Middle frontal gyrus (tissue), 1 donor: ENCODE results near the gene OSBPL6.
"Not testable (repeated sequence)": the region's sequence is repeated elsewhere in the genome, so short reads cannot be mapped to it uniquely, and the experiment has no call there.

Source experiments
- DNase-seq: peaks from one replicate; pipeline ENCODE4 v3.0.0-alpha.2; 2015; ENCODE audit warnings: low spot score; ENCODE audit errors: extremely low spot score

The OSBPL6 gene

DNA sequence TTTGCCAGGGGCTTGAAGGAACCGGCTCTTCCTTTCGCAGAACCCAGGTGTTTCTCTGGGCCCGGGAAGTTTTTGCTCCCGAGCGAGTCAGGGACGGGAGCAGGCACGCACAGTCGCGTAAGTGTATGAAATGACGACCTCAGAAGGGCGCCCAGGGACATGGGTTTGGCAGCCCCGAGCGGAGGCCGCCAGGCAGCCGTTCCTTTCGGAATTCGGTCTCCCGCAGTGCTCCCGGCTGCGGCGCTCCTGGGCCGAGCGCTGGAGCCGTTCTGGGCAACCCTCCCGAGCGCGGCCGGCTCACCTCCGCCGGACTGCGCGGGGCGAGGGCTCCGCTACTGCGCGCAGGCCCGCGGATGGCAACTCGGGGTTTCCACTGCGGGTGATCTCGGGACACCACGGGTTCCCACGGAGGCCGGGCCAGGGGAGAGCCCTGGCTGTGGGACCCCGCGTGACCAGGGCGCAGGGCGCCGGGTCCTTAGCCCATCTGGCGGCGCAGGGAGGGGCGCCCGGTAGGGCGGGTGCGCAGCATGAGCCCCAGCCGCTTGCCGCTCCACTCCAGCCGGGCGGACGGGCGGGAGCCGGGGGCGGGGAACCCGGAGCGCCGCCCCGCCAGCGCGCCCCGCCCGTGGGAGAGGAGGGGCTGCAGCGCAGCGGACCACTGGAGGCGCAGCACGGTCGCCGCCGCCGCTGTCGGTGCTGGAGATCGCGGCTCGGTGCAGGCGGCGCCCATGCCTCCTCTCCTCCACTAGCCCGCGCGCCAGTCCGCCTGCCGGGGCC lies at the start of gene OSBPL6:
Gene OSBPL6, plus strand, starts transcription at position 690 of the 777 bp plus-strand sequence. CDS start 111,673 bp downstream, outside the sequence.
- DNase-seq, result peak; percentile 71

DNA sequence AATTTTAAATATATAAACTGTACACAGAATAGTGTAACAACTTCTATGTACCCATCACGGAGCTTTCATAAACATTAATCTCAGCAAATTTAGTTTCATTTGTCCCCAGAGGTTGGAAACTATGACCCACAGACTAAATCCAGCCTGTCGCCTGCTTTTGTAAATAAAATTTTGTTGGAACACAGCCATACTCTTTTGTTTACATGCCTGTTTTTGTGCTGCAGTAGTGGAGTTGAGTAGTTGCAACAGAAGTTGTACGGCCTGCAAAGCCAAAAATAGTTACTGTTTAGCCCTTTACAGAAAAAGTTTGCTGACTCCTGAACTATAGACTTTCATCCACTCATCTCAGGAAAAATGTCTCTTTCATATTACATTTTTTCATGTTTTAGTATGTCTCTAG lies 42.3 kb upstream of the OSBPL6 start:
- no peak for DNase-seq

DNA sequence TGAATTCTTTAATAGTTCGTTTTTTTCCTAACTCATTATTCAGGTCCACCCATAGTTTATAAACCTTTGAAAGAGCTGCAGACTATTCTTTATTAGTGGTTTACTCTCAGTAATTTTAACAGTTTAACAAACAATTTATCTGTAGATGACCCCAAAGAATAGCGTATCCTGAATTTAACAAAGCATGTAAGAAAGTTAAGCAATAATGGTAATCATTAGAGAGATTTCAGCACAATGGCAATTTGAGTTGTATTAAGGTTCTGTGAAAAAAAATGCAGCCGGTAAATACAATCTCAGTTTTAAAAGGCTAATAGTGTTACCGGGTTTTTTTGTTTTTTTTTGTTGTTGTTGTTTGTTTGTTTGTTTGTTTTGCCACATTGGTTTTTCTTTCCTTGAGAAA lies 41.8 kb upstream of the OSBPL6 start:
- no peak for DNase-seq

DNA sequence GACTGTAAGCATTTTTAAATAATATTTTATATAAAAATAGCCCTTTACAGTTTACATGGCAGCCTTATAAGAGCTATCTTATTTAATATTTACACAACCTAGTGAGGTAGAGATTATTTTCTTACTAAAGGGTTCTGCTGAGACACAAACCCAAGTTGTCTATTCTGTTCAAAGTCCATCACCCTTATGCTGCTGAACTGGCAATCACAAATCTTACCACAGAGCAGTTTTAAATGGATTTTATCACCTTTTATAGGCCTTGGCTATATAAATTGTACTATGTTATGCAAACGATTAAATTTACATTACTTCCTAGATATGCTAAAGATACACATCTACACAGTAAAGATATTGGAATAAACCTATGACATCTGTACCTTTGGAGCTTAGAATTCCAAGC lies 41.3 kb upstream of the OSBPL6 start:
- no peak for DNase-seq

DNA sequence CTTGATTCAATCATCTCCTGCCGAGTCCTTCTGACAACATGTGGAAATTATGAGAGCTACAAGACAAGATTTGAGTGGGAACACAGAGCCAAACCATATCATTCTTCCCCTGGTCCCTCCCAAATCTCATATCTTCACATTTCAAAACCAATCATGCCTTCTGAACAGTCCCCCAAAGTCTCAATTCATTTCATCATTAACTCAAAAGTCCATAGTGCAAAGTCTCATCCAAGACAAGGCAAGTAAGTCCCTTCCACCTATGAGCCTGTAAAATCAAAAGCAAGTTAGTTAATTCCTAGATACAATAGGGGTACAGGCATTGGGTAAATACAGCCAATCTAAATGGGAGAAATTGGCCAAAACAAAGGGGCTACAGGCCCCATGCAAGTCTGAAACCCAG lies 40.4 kb upstream of the OSBPL6 start:
- not testable (repeated sequence) for DNase-seq

DNA sequence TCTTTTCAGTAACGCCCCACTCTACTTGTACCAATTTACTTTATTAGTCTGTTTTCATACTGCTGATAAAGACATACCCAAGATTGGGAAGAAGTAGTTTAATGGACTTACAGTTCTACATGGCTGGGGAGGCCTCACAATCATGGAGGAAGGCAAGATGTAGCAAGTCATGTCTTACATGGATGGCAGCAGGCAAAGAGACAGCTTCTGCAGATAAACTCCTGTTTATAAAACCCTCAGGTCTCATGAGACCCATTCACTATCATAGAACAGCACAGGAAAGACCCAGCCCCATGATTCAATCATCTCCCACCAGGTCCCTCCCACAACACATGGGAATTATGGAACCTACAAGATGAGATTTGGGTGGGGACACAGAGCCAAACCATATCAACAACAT lies 38.8 kb upstream of the OSBPL6 start:
- no peak for DNase-seq

DNA sequence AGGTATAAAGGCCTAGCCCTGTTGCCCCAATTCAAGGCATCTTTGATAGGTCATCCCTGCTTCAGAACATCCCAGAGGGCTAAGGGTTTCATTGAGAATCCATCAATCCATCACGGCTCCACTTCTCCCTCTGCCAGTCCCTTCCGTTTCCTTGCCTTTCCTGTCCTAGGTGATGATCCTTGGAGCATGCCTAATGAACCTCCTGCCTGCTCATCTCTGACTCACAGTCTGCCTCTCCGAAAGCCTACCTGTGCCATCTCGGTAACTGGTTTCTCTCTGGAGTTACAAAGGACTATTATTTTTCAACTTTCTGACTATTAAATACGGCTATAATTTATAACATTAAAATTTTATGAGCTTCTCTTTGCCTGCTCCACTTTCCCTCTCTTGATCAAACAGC lies 36.7 kb upstream of the OSBPL6 start:
- DNase-seq, result no peak

DNA sequence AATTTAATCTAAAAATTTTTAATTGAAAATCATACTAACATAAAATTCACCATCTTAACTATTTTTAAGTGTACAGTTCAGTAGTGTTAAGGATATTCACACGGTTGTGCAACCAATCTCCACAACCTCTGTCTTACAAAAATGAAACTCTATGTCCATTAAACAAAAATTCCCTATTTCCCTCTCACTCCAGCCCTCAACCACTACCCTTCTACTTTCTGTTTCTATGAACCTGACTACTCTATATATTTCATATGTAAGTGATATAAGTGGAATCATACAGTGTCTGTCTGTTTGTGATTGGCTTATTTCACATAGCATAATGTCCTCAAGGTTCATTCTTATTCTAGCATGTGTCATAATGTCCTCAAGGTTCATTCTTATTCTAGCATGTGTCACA lies 34.3 kb upstream of the OSBPL6 start:
- no peak for DNase-seq

DNA sequence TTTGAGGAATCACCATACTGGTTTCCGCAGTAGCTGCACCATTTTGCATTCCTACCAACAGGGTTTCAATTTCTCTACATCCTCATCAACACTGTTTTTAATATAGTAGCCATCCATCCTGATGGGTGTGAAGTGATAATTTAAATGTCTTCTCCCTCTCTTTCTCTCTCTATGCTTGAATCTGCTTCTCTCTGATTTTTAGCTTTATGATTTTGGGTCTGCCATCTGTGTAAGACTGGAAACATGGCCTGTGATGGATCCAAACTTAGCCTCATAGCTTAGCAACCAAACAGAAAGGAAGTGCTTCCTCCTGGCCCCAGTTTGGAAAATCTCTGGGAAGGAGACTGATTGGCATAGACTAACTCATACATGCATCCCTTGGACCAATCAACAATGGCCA lies 33.7 kb upstream of the OSBPL6 start:
- DNase-seq, result no peak

DNA sequence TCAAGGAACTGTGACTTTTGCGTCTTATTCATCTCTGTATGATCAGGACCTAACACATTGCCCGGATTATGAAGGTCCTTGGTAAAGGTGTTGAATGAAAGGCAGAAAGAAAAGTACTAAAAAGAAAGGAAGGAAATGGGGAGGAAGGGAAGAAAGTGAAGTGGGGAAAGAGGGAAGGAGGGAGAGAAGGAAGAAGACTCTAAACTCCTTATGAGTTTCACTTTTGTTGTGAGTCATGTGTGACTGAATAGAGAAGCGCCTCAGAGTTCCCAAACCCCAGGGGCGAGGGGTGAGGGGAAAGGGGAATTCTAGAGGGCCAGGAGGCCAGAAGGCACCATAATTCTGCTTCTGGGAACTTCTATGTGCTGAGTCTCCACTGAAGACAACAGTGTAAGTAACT lies 30.9 kb upstream of the OSBPL6 start:
- DNase-seq, result no peak

DNA sequence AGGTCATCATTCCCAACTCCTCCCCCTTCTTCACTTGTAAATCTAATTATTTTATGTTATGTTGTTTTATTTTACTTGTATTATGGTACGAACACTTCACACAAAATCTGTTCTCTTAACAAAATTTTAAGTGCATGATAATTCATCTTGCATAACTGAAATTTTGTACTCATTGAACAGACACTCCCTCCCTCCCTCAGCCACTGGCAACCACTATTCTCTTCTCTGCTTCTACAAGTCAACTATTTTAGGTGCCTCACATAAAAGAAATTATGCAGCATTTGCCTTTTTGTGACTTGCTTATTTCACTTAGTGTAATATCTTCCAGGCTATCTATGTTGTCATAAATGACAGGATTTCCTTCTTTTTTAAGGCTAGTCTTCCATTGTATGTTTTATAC lies 30.4 kb upstream of the OSBPL6 start:
- no peak for DNase-seq

DNA sequence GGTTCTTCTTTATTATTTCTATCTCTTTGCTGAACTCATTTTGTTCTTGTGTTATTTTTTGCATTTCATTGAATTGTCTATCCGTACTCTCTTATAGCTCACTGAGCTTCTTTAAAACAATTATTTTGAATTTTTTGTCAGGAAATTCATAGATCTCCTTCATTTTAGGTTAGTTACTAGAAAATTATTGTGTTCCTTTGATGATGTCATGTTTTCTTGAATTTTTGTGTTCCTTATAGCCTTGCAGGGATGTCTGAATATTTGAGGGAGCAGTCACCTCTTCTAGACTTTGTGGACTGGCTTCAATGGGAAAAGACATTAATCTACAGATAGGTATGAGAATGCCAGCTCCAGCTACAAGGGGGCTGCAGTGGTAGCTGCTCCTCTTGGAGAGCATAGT lies 20.7 kb upstream of the OSBPL6 start:
- DNase-seq, result no peak

DNA sequence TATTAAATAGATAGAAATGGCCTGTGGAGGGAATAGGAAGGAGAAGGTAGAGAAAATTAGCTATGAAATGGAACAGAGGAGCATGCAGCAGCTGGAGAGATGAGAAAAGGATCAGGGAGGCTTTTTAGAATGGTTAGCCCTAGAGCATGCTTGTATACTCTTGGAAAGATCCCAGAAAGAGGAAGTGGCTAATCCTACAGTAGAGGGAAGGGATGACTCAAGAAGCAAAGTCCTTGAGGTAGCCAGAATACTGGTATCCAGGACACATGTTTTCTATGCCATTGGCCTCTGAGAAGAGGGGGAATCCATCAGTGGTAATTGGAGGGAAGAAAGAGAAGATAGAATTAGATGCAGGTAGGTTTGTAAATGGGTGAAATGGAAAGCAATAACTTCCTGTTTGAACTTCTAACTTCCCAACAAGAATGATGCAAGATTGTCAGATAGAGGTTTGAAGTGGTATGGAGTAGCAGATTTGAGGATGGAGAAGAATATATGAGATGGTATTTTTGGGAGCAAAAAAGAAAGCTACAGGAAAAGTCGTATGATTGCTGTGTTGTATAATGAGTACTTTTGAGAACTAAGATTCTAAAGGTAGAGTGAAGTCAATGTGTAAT lies 17.1 kb upstream of the OSBPL6 start:
- DNase-seq, result no peak

DNA sequence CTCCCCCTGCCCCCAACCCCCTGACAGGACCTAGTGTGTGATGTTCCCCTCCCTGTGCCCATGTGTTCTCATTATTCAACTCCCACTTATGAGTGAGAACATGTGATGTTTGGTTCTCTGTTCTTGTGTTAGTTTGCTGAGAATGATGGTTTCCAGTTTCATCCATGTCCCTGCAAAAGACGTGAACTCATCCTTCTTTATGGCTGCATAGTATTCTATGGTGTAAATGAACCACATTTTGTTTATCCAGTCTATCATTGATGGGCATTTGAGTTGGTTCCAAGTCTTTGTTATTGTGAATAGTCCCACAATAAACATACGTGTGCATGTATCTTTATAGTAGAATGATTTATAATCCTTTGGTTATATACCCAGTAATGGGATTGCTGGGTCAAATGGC lies 13.7 kb upstream of the OSBPL6 start:
- DNase-seq, result not testable (repeated sequence)

DNA sequence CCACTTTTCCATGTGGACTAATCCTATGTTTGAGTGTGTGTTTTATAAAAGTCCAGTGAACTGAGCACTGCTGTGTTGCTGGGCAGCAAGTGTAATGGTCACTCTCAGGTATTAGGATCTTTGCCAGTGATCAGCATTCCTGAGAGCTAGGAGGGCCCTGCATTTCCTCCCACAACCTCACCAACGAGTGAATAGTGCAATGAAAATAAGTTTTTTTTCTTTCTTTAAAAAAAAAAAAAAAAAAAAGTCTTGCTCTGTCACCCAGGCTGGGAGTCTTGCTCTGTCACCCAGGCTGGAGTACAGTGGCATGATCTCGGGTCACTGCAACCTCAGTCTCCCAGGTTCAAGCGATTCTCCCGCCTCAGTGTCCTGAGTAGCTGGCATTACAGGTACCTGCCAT lies 6.5 kb upstream of the OSBPL6 start:
- DNase-seq, result no peak

DNA sequence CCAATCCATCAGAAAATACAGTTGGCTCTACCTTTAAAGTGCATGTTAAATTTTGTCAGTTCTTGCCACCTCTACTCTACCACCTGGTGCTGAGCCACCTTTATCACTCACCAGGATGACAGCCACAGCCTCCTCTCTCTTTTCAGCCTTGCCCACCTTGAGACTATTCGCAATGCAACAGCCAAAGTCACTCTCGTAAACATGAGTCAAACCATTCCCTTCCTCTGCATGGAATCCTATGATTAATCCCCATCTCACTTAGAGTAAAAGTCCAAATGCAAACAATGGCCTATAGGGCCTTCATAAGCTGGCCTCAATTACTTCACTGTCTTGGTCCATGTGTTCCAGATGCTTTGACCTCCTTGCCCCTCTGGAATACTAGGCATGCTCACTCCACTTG lies 5.8 kb upstream of the OSBPL6 start:
- DNase-seq, result no peak

DNA sequence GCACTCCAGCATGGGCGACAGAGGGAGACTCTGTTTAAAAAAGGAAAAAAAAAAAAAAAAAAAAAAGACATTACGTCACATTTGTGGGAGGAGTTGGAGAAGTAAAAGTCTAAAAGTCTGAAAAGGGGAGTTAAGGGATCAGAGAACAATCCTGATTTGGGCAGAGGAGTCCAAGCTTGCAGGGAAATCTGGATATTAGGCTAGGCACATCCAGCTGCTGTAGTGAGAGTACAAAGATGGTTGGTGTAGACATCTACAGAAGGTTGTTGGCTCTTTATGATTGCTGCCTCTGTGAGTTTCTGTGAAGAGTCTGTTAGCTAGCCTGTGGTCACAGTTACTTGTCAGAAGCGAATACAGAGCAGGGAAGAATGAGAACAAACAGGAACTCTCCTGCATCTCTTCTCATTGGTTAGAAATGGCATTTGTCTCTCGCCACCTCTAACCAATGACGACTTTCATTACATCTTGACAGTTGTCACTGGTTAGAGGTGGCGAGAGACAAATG lies 3.3 kb upstream of the OSBPL6 start:
- DNase-seq, result no peak

DNA sequence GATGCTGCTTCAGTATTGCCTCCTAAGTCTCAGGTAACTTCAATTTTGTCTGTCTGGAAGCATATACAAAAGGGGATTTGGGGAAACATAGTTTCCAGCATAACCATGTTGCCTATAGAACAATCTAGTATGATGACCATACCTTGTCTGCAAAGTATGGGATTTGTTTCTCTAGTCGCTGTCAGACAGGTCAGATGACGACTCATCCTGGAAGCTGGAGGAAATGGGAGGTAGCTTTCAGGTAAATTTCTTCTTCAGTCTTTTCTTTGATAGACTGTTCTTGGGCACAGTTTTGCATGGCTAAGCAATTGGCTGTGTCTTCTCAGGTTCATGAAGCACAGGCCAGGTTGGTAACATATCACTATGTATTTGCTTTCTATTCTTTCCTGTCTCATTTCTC lies 2.8 kb upstream of the OSBPL6 start:
- no peak for DNase-seq

DNA sequence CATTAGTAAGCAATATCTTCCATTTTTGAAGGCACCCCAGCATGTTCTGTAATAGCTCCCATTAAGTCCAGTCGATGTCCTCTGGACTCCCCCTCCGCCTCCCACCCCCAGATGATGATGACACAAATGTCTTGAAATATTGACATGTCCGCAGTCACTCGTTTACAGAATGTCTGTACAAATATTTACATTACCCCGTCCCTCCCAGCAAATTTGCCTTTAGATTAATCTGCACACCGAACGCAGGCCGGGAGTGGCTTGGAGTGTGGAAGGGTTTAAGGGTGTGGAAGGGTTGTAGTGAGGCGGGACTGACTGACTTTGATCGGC lies 853 bp upstream of the OSBPL6 start:
- DNase-seq, result no peak

DNA sequence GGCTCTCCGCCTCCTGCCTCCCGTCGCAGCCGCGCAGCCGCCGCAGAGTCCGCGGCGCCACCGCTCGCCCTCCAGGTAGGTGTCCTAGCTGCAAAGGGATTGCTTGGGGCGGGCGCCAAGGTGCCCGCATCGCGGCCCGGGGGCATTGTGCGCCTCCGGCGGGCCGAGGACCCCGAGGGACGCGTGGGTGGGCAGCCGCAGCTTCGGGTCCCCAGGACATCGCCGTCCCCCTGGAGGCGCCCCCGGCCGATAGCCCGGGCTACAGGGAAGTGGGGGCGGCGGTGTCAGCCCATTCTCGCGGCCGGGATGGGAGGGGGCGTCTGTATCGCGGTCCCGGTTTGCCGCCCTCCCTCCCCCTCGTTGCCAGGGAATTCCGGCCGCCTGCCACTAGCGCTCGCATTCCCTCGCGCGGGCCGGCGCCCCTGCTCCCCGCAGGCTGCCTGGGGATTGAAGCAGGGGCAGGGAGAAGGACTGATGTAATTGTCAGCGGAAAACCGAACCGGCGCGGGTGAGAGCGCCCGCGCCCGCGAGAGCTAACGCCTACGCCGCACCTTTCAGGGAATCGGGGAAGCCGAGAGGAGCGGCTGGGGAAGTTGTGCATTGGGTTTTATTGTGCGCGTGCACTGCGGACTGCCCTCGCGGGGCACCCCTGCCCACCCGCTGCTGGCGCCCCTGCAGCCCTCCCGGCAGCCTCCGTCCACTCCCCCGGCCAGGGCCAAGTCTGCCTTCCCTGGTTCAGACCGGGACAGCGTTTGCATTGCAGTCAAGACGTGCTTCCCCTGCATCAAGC lies 483 bp downstream of the OSBPL6 start:
- DNase-seq, result peak; percentile 10

DNA sequence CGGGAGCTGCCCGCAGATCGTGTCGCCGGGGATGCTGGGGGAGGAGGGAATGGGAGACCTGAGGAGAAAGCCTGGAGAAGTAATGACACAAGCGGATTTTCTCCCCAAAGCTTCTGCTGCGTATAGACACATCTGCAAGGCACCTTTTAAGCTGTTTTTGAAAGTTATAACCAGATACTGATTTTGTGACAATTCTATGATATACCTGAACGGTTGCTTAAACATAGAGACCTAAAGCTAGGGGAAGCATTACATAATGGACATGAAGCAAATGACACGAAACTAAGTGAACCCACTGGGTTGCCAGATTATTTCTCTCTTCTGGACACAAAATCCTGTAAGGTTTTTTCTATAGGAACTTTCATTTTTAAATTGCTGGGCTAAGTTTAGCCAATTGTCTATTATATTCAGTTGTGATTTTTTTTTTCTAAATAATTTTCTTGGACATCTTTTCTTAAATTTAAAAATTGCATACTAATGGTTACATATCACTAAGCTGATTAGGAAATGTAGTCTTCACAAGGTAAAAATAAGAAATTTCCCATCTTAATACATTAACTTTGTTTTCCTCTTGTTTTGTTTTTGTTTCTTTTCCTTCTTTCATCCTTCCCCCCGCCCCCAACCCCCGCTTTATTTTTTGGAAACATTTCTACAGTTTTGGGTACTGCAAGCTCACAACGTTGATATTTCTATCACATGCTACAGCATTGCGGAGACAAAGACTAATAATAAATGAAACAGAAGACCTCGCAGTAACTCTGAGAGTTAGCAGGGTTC lies 1.3 kb downstream of the OSBPL6 start:
- peak; percentile 5 for DNase-seq

DNA sequence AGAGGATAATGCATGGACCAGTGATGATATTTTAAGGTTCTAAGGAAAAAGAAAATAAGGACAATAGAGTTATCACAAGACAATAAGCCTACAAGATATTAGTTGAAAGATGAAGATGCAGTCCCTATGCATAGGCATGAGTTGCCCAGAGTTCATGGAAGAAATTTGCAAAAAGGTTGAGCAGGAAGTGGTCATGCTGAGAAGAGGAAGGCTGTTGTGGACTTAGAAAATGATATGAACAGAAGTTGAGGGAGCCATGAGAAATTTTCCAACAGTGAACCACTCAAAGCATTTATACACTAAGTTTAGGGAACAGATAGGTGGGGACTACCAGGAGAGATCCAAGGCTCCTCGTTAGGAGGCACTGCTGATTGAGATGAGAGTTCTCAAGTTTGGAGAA lies 3.5 kb downstream of the OSBPL6 start:
- no peak for DNase-seq
